ENCODE data around the gene TRAPPC2B. TPM values are rescaled to one million over a fixed set of nuclear protein-coding genes. Genes with fewer than 3 reads are reported as not detected.

The TRAPPC2B gene
- total RNA-seq: 25.2 TPM

GRCh38 chr19:57362997-57363687 is at the start of gene TRAPPC2B, which contains the start of gene ZNF547:
TRAPPC2B (plus strand) TSS chr19:57363551; CDS start chr19:57364834, 1,283 bp downstream.
ZNF547 (plus strand) TSS chr19:57363551; CDS start chr19:57368556, 5,005 bp downstream.

GRCh38 chr19:57320180-57321084 is 42.9 kb upstream of the TRAPPC2B start, which contains the start of gene ZNF543:
ZNF543 (plus strand) TSS chr19:57320472; CDS start chr19:57320854, 382 bp downstream.

GRCh38 chr19:57350877-57351805 is 12.2 kb upstream of the TRAPPC2B start, which contains the start of gene ZNF304:
ZNF304 (plus strand) TSS chr19:57351271; CDS start chr19:57351665, 394 bp downstream.

GRCh38 chr19:57389730-57390598 is 26.6 kb downstream of the TRAPPC2B start, which contains the start of gene ZNF548:
ZNF548 (plus strand) TSS chr19:57389854; CDS start chr19:57390100, 246 bp downstream.

GRCh38 chr19:57410877-57411671 is 47.7 kb downstream of the TRAPPC2B start, which contains the start of gene ZNF17:
ZNF17 (plus strand) TSS chr19:57411161; CDS start chr19:57413616, 2,455 bp downstream.

Other genes with a start within 250 kb of the TRAPPC2B start
- 0.16 TPM for gene USP29, start 243.6 kb upstream of the TRAPPC2B start, total RNA-seq
- not detected for gene ZIM3, start 218.3 kb upstream of the TRAPPC2B start, total RNA-seq
- not detected for gene DUXA, start 196.1 kb upstream of the TRAPPC2B start, total RNA-seq
- 90.5 TPM for gene ZNF264, start 172.1 kb upstream of the TRAPPC2B start, total RNA-seq
- 1.2 TPM for gene AURKC, start 132.5 kb upstream of the TRAPPC2B start, total RNA-seq
- 43.4 TPM for gene ZNF805, start 122.9 kb upstream of the TRAPPC2B start, total RNA-seq
- 164 TPM for gene ZNF460, start 83.1 kb upstream of the TRAPPC2B start, total RNA-seq
- 37.8 TPM for gene ZNF543, start 43.1 kb upstream of the TRAPPC2B start, total RNA-seq
- gene ZNF304, start 12.3 kb upstream of the TRAPPC2B start, total RNA-seq: 18.3 TPM
- gene ZNF547, start within 50 bp of the TRAPPC2B start, total RNA-seq: 3.4 TPM
- 62.6 TPM for gene ZNF548, start 26.3 kb downstream of the TRAPPC2B start, total RNA-seq
- 33.2 TPM for gene ZNF17, start 47.6 kb downstream of the TRAPPC2B start, total RNA-seq
- 35.1 TPM for gene ZNF749, start 71.8 kb downstream of the TRAPPC2B start, total RNA-seq
- 4.6 TPM for gene VN1R1, start 93.6 kb downstream of the TRAPPC2B start, total RNA-seq
- gene ZNF772, start 114.0 kb downstream of the TRAPPC2B start, total RNA-seq: 78.2 TPM
- gene ZNF419, start 124.2 kb downstream of the TRAPPC2B start, total RNA-seq: 25.7 TPM
- 35.6 TPM for gene ZNF773, start 136.4 kb downstream of the TRAPPC2B start, total RNA-seq
- gene ZNF549, start 163.8 kb downstream of the TRAPPC2B start, total RNA-seq: 20.1 TPM
- gene ZNF550, start 196.3 kb downstream of the TRAPPC2B start, total RNA-seq: 23.3 TPM
- gene ZNF416, start 215.4 kb downstream of the TRAPPC2B start, total RNA-seq: 10.8 TPM
- 28.7 TPM for gene ZIK1, start 220.6 kb downstream of the TRAPPC2B start, total RNA-seq
- gene ZNF530, start 236.3 kb downstream of the TRAPPC2B start, total RNA-seq: 7.1 TPM